ENCODE results near the gene APCDD1. TPM values are rescaled to one million over a fixed set of nuclear protein-coding genes. Genes with fewer than 3 reads are reported as not detected.

APCDD1 gene
- total RNA-seq, 2 donors from 2014 or later = 53.3 to 73.2 TPM

- no peaks in the 10 kb centered on the region for H3K27me3 ChIP-seq
- H3K9me3 ChIP-seq = no peaks in the 10 kb centered on the region
- no peak for DNase-seq (ENCODE audit: low spot score)
Observed at GRCh38 chr18:10421859-10422258, 32.6 kb upstream of the APCDD1 start.

GRCh38 chr18:10422731-10423130 is 31.7 kb upstream of the APCDD1 start:
- Histone ChIP-seq H3K36me3 (no peaks in the 10 kb centered on the region), H3K9me3 (no peaks in the 10 kb centered on the region), H3K4me1 (peaks cover 0 to 3% of the 10 kb centered on the region in 2 donors), H3K27me3 (no peaks in the 10 kb centered on the region), H3K27ac (no peak overlapping the region), H3K4me3 (no peak overlapping the region)
- TF ChIP-seq CTCF (IDR thresholded peaks at IDR 0.05) = no peak
- no peak for DNase-seq (ENCODE audit: low spot score)

More at GRCh38 chr18:10421859-10422258, 32.6 kb upstream of the APCDD1 start:
- Histone ChIP-seq H3K27ac (no peak overlapping the region), H3K4me3 (no peak overlapping the region), H3K36me3 (no peaks in the 10 kb centered on the region), H3K4me1 (peaks cover 0 to 3% of the 10 kb centered on the region in 2 donors)
- no peak for TF ChIP-seq CTCF (IDR thresholded peaks at IDR 0.05)

GRCh38 chr18:10424585-10425307 is 29.7 kb upstream of the APCDD1 start:
- DNase-seq (ENCODE audit: low spot score) = no peak
- H3K27me3 ChIP-seq = no peaks in the 10 kb centered on the region
- no peaks in the 10 kb centered on the region for H3K36me3 ChIP-seq
- no peak overlapping the region for H3K4me3 ChIP-seq
- peaks cover 0 to 3% of the 10 kb centered on the region in 2 donors for H3K4me1 ChIP-seq
- H3K9me3 ChIP-seq = no peaks in the 10 kb centered on the region
- TF ChIP-seq CTCF (IDR thresholded peaks at IDR 0.05) = no peak
- peak overlapping the region in 1 of 2 donors; percentile 3 for H3K27ac ChIP-seq

GRCh38 chr18:10430677-10431076 is 23.8 kb upstream of the APCDD1 start:
- H3K27me3 ChIP-seq = no peaks in the 10 kb centered on the region
- no peaks in the 10 kb centered on the region for H3K36me3 ChIP-seq
- DNase-seq (ENCODE audit: low spot score) = no peak
- no peak overlapping the region for H3K27ac ChIP-seq
- H3K9me3 ChIP-seq = no peaks in the 10 kb centered on the region
- no peak for TF ChIP-seq CTCF (IDR thresholded peaks at IDR 0.05)
- H3K4me1 ChIP-seq = no peaks in the 10 kb centered on the region
- H3K4me3 ChIP-seq = no peak overlapping the region

GRCh38 chr18:10431680-10432079 is 22.8 kb upstream of the APCDD1 start:
- Histone ChIP-seq H3K27me3 (no peaks in the 10 kb centered on the region), H3K4me1 (no peaks in the 10 kb centered on the region), H3K9me3 (no peaks in the 10 kb centered on the region), H3K27ac (no peak overlapping the region), H3K4me3 (no peak overlapping the region), H3K36me3 (no peaks in the 10 kb centered on the region)
- DNase-seq (ENCODE audit: low spot score) = no peak
- no peak for TF ChIP-seq CTCF (IDR thresholded peaks at IDR 0.05)

GRCh38 chr18:10432781-10433180 is 21.7 kb upstream of the APCDD1 start:
- H3K27me3 ChIP-seq = no peaks in the 10 kb centered on the region
- no peak for TF ChIP-seq CTCF (IDR thresholded peaks at IDR 0.05)

More at GRCh38 chr18:10432781-10433180, 21.7 kb upstream of the APCDD1 start:
- no peak for DNase-seq (ENCODE audit: low spot score)
- H3K36me3 ChIP-seq = no peaks in the 10 kb centered on the region
- H3K27ac ChIP-seq = no peak overlapping the region
- no peaks in the 10 kb centered on the region for H3K4me1 ChIP-seq
- H3K9me3 ChIP-seq = no peaks in the 10 kb centered on the region
- H3K4me3 ChIP-seq = no peak overlapping the region
